ENCODE measurements around the gene KRT222.

Gene KRT222

GRCh38 chr17:40664582-40665333 lies at the start of gene KRT222:
TSS of gene KRT222 (minus strand) at chr17:40665177. CDS start at chr17:40665099, 78 bp downstream.
- Histone ChIP-seq H3K36me3 (ENCODE audit: insufficient read depth, low read length) (no peaks in the 10 kb centered on the region), H3K4me3 (no peak within 1 kb of the TSS), H3K9me3 (ENCODE audit: low read depth, low read length) (no peaks in the 10 kb centered on the region), H3K9ac (ENCODE audit: insufficient read length) (no peak within 1 kb of the TSS), H3K27ac (no peak within 1 kb of the TSS)
- no peak for TF ChIP-seq POLR2AphosphoS5 (IDR thresholded peaks at IDR 0.05; ENCODE audit: borderline replicate concordance, low read depth, low read length)
- TF ChIP-seq EZH2 (IDR thresholded peaks at IDR 0.05), result no peak
- no peak for TF ChIP-seq FOXP2 (optimal IDR thresholded peaks at IDR 0.05; ENCODE audit: control extremely low read depth, extremely low read length, insufficient read depth)
- DNase-seq (ENCODE audit: low read depth, low spot score), result no peak

- H3K36me3 ChIP-seq (ENCODE audit: insufficient read depth, low read length), result no peaks in the 10 kb centered on the region
- DNase-seq (ENCODE audit: low read depth, low spot score), result no peak
- no peaks in the 10 kb centered on the region for H3K9me3 ChIP-seq (ENCODE audit: low read depth, low read length)
- TF ChIP-seq POLR2AphosphoS5 (IDR thresholded peaks at IDR 0.05; ENCODE audit: borderline replicate concordance, low read depth, low read length) (no peak), EZH2 (IDR thresholded peaks at IDR 0.05) (no peak)
- no peak overlapping the region for H3K4me3 ChIP-seq
- no peak overlapping the region for H3K27ac ChIP-seq
- no peak overlapping the region for H3K9ac ChIP-seq (ENCODE audit: insufficient read length)
Measured at GRCh38 chr17:40714473-40714872, 49.5 kb upstream of the KRT222 start.

GRCh38 chr17:40707745-40708144 lies 42.8 kb upstream of the KRT222 start:
- no peaks in the 10 kb centered on the region for H3K9me3 ChIP-seq (ENCODE audit: low read depth, low read length)
- H3K27ac ChIP-seq, result no peak overlapping the region
- H3K36me3 ChIP-seq (ENCODE audit: insufficient read depth, low read length), result no peaks in the 10 kb centered on the region
- no peak overlapping the region for H3K9ac ChIP-seq (ENCODE audit: insufficient read length)
- DNase-seq (ENCODE audit: low read depth, low spot score), result no peak
- H3K4me3 ChIP-seq, result no peak overlapping the region
- TF ChIP-seq FOXP2 (optimal IDR thresholded peaks at IDR 0.05; ENCODE audit: control extremely low read depth, extremely low read length, insufficient read depth), result no peak
- TF ChIP-seq POLR2AphosphoS5 (IDR thresholded peaks at IDR 0.05; ENCODE audit: borderline replicate concordance, low read depth, low read length), result no peak
- TF ChIP-seq EZH2 (IDR thresholded peaks at IDR 0.05), result no peak

- DNase-seq (ENCODE audit: low read depth, low spot score), result no peak
- H3K36me3 ChIP-seq (ENCODE audit: insufficient read depth, low read length), result no peaks in the 10 kb centered on the region
- TF ChIP-seq EZH2 (IDR thresholded peaks at IDR 0.05), result no peak
- TF ChIP-seq FOXP2 (optimal IDR thresholded peaks at IDR 0.05; ENCODE audit: control extremely low read depth, extremely low read length, insufficient read depth), result no peak
- TF ChIP-seq POLR2AphosphoS5 (IDR thresholded peaks at IDR 0.05; ENCODE audit: borderline replicate concordance, low read depth, low read length), result no peak
- H3K27ac ChIP-seq, result no peak overlapping the region
- H3K4me3 ChIP-seq, result no peak overlapping the region
- H3K9me3 ChIP-seq (ENCODE audit: low read depth, low read length), result no peaks in the 10 kb centered on the region
- H3K9ac ChIP-seq (ENCODE audit: insufficient read length), result no peak overlapping the region
Measured at GRCh38 chr17:40705584-40705983, 40.6 kb upstream of the KRT222 start.

- no peak within 1 kb of the TSS for H3K9ac ChIP-seq (ENCODE audit: insufficient read length)
- no peaks in the 10 kb centered on the region for H3K36me3 ChIP-seq (ENCODE audit: insufficient read depth, low read length)
- no peak for DNase-seq (ENCODE audit: low read depth, low spot score)
- no peak within 1 kb of the TSS for H3K27ac ChIP-seq
- no peak for TF ChIP-seq POLR2AphosphoS5 (IDR thresholded peaks at IDR 0.05; ENCODE audit: borderline replicate concordance, low read depth, low read length)
- no peak for TF ChIP-seq EZH2 (IDR thresholded peaks at IDR 0.05)
- no peak for TF ChIP-seq FOXP2 (optimal IDR thresholded peaks at IDR 0.05; ENCODE audit: control extremely low read depth, extremely low read length, insufficient read depth)
- no peaks in the 10 kb centered on the region for H3K9me3 ChIP-seq (ENCODE audit: low read depth, low read length)
- H3K4me3 ChIP-seq, result no peak within 1 kb of the TSS
Measured at GRCh38 chr17:40703652-40704051, 38.7 kb upstream of the KRT222 start, which contains the start of gene KRT24. TSS of gene KRT24 (minus strand) at chr17:40703752. CDS start at chr17:40703693, 59 bp downstream.

GRCh38 chr17:40702271-40702670 lies 37.3 kb upstream of the KRT222 start:
- H3K4me3 ChIP-seq, result no peak overlapping the region
- DNase-seq (ENCODE audit: low read depth, low spot score), result no peak
- H3K36me3 ChIP-seq (ENCODE audit: insufficient read depth, low read length), result no peaks in the 10 kb centered on the region
- no peak overlapping the region for H3K27ac ChIP-seq
- no peak overlapping the region for H3K9ac ChIP-seq (ENCODE audit: insufficient read length)
- TF ChIP-seq FOXP2 (optimal IDR thresholded peaks at IDR 0.05; ENCODE audit: control extremely low read depth, extremely low read length, insufficient read depth) (no peak), POLR2AphosphoS5 (IDR thresholded peaks at IDR 0.05; ENCODE audit: borderline replicate concordance, low read depth, low read length) (no peak)
- H3K9me3 ChIP-seq (ENCODE audit: low read depth, low read length), result no peaks in the 10 kb centered on the region

- no peak overlapping the region; the same call in 1 of the 2 replicates for H3K4me3 ChIP-seq
- no peaks in the 10 kb centered on the region for H3K9me3 ChIP-seq (ENCODE audit: low read depth, low read length)
- no peak overlapping the region for H3K9ac ChIP-seq (ENCODE audit: insufficient read length)
- TF ChIP-seq EZH2 (IDR thresholded peaks at IDR 0.05) (no peak), FOXP2 (optimal IDR thresholded peaks at IDR 0.05; ENCODE audit: control extremely low read depth, extremely low read length, insufficient read depth) (no peak), POLR2AphosphoS5 (IDR thresholded peaks at IDR 0.05; ENCODE audit: borderline replicate concordance, low read depth, low read length) (no peak)
- no peaks in the 10 kb centered on the region for H3K36me3 ChIP-seq (ENCODE audit: insufficient read depth, low read length)
- H3K27ac ChIP-seq, result peak overlapping the region; percentile 66
- no peak for DNase-seq (ENCODE audit: low read depth, low spot score)
Measured at GRCh38 chr17:40699853-40700252, 34.9 kb upstream of the KRT222 start.

- peak overlapping the region; percentile 66 for H3K27ac ChIP-seq
- TF ChIP-seq EZH2 (IDR thresholded peaks at IDR 0.05) (no peak), POLR2AphosphoS5 (IDR thresholded peaks at IDR 0.05; ENCODE audit: borderline replicate concordance, low read depth, low read length) (no peak), FOXP2 (optimal IDR thresholded peaks at IDR 0.05; ENCODE audit: control extremely low read depth, extremely low read length, insufficient read depth) (no peak)
- no peak for DNase-seq (ENCODE audit: low read depth, low spot score)
- H3K9ac ChIP-seq (ENCODE audit: insufficient read length), result peak overlapping the region; percentile 29
- peak overlapping the region; percentile 30; the same call in 1 of the 2 replicates for H3K4me3 ChIP-seq
- H3K36me3 ChIP-seq (ENCODE audit: insufficient read depth, low read length), result no peaks in the 10 kb centered on the region
- H3K9me3 ChIP-seq (ENCODE audit: low read depth, low read length), result no peaks in the 10 kb centered on the region
Measured at GRCh38 chr17:40699371-40699770, 34.4 kb upstream of the KRT222 start.

Measured in SK-N-MC (cell line).